H1 (cell line): ENCODE results near the gene TAMALIN.
A peak's percentile ranks its signal among the peaks of the same experiment; 100 is the strongest.

Experiments
- CREB1 ChIP-seq: IDR thresholded peaks from 2 replicates; pipeline ENCODE4 v1.6.1; 2012; ENCODE audit warnings: inconsistent platforms
- EZH2 ChIP-seq: fragments of 200-600 bp; sonication (generic); IDR thresholded peaks from 2 replicates; pipeline ENCODE4 v1.7.1; 2012; ENCODE audit warnings: low read depth, mild to moderate bottlenecking, moderate library complexity, low read length, inconsistent platforms; ENCODE audit not compliant: severe bottlenecking
- POLR2A ChIP-seq, 2 experiments: IDR thresholded peaks; 1 replicate in 1 of 2; 2 replicates in 1 of 2; pipeline ENCODE4 v1.6.1; 2011; ENCODE audit warnings: low read depth in 2 of 2, low read length in 2 of 2, mild to moderate bottlenecking in 2 of 2; ENCODE audit errors: control extremely low read depth in 1 of 2
- RAD21 ChIP-seq, 2 experiments: IDR thresholded peaks in 1 of 2; conservative IDR thresholded peaks in 1 of 2; 2 replicates each; pipeline ENCODE4 v1.6.1; 2011; ENCODE audit warnings: low read depth in 2 of 2, low read length in 2 of 2, improper control_type of control experiment in 1 of 2, inconsistent platforms in 1 of 2, mild to moderate bottlenecking in 1 of 2, moderate library complexity in 1 of 2

DNA sequence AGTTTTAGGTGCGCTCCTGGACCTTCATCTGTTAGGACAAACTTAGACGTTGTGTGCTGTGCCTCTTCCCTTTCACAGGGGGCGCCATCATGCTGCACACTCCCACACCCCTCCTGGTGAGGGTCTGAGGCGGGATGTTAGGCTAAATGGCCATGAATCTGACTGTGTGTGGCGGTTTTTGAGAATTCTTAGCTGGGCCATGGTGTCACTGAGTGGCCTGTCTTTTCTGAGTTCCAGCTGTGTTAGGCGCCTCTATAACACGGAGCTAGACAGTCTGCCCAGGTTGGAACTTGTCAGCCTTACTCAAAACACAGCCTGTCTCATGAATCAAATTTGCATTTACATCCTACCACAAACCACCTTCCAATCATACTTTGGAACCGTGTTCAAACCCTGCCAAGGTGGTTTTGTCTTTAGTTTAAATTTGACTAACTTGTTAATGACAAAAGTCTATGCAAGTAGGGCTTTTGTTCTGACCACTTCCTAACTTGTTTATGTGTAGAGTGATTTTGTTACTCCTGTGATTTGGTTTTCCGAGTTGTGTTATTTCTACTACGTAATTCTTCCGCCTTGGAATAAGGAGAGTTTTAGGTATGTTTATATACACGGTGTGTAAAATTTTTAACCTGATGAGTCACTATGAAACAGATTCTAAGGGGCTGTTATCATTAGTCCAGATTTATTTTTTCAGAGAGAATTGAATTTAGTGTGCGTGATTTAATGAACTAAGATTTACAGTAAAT, 35.7 kb upstream of the TAMALIN start:
- TF ChIP-seq RAD21 (IDR thresholded peaks at IDR 0.05 in 1 of 2, conservative IDR thresholded peaks at IDR 0.05 in 1 of 2; ENCODE audit: low read depth in 2 of 2, low read length in 2 of 2) (peak; percentile 34 to 50), EZH2 (no peak), POLR2A (IDR thresholded peaks at IDR 0.05; ENCODE audit: control extremely low read depth in 1 of 2, low read depth in 2 of 2, low read length in 2 of 2) (no peak), CREB1 (no peak)
